Measurements from ENCODE around the gene FASTKD2. TPM values are rescaled to one million over a fixed set of nuclear protein-coding genes. Genes with fewer than 3 reads are reported as not detected.
A peak's percentile ranks its signal among the peaks of the same experiment; 100 is the strongest.

FASTKD2 gene
- 10 to 100 TPM; 14.2 to 19.4 (median 18.5) TPM for polyA plus RNA-seq

DNA sequence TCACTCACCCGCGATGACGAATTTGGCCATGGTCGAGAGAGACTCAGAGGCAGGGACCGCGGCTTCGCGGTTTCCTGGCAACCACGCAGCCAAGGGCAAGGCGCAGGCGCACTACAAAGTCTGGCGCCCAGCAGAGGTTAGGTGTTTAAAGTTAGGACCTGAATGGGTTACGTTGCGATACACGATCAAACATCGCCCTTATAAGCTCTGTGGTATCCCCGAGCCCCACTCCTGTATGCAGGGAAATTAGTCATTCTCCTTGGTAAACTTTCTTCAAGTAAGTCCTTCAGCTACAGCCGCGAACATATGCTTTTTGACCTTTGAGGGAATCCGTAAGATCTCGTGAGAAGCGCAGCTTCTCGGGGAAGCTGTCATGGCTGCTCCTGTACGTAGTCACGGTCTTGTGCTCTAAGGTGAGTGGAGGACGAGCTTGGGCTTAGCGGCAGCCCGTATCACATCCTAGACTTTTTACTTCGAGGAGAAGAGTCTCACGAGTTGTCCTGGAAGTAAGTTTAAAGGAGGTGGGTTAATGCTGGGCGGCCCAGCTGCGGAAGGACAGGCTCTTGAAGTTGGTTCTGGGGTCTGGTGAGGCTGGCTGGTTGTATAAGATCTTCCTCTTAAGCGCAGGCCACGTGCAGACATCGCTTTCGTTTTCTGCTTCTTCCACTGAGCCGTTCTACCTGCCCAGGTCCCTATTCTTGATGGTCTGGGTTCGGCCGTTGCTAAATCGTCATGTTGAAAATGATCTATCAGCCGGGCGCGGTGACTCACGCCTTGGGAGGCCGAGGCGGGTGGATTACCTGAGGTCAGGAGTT lies at the start of gene FASTKD2, which contains the start of gene MDH1B:
Gene FASTKD2 (plus strand): TSS at position 365 of the 815 bp plus-strand sequence. CDS start 1,088 bp downstream, outside the sequence.
Gene MDH1B (minus strand): TSS at position 87 of the 815 bp plus-strand sequence. CDS start 57 bp downstream, at position 30.
- Mint-ChIP-seq H3K9me3 (no peaks in the 10 kb centered on the region), H3K36me3 (peaks cover 4 to 13% (median 5%) of the 10 kb centered on the region in 3 donors), H3K27me3 (ENCODE audit: low read depth in 3 of 3) (peaks cover 5 to 14% (median 9%) of the 10 kb centered on the region in 3 donors), H3K4me3 (peak within 1 kb of the TSS; percentile 94 to 98 (median 95)), H3K4me1 (peaks cover 27 to 40% of the 10 kb centered on the region in 2 donors), H3K27ac (peak within 1 kb of the TSS in 5 of 6 donors; percentile 97 to 98 (median 98))
- peak; percentile 91 for DNase-seq

DNA sequence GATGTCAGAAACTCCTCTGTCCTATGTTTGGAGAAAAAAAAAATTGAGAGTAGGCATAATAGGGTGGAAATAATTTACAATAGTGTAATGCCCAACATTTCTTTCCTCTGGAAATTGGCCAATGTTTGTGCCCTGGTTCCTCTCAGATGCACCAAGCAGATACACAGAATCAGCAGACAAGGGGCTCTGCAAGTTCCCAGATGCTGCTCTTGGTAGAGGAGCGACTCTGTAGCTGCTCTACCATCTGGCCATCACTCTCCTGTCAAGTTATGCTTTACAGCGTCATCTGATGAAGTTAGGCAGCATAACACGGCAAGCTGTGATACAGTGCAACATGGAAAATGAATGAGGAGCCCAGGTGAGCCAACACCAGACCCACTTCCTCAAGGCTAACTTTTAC lies 48.8 kb upstream of the FASTKD2 start:
- DNase-seq: no peak
- H3K4me3 Mint-ChIP-seq: no peak overlapping the region
- peaks cover 2 to 16% (median 2%) of the 10 kb centered on the region in 3 donors for H3K27me3 Mint-ChIP-seq (ENCODE audit: low read depth in 3 of 3)
- H3K27ac Mint-ChIP-seq: no peak overlapping the region
- H3K4me1 Mint-ChIP-seq: no peaks in the 10 kb centered on the region
- H3K36me3 Mint-ChIP-seq: peaks cover 0 to 4% (median 0%) of the 10 kb centered on the region in 3 donors
- H3K9me3 Mint-ChIP-seq: no peaks in the 10 kb centered on the region

DNA sequence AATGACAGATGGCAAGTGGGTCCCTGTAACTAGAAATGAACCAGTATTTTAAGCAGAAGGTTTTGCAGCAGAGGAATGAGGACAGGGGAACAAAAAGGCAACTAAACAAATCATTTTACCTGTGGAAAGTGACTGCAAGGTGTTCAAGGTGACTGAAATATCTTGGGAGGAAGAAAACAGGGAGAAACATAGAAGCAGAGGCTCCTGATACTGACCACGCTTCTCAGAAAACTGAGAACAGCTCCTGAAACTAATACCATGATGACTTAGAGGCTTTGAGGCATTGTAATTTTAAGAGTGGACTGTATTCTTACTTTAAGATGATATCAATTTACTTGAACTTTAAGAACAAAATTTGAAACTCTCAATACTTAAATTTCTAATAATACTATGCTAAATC lies 47.1 kb upstream of the FASTKD2 start, which contains the start of gene DYTN:
Gene DYTN (minus strand): TSS at position 101 of the 400 bp plus-strand sequence. CDS start 117 bp downstream, outside the sequence.
- DNase-seq: no peak
- Mint-ChIP-seq H3K4me3 (no peak within 1 kb of the TSS), H3K9me3 (no peaks in the 10 kb centered on the region), H3K4me1 (no peaks in the 10 kb centered on the region), H3K36me3 (peaks cover 0 to 4% (median 0%) of the 10 kb centered on the region in 3 donors), H3K27me3 (ENCODE audit: low read depth in 3 of 3) (peaks cover 2 to 17% (median 2%) of the 10 kb centered on the region in 3 donors), H3K27ac (no peak within 1 kb of the TSS)

DNA sequence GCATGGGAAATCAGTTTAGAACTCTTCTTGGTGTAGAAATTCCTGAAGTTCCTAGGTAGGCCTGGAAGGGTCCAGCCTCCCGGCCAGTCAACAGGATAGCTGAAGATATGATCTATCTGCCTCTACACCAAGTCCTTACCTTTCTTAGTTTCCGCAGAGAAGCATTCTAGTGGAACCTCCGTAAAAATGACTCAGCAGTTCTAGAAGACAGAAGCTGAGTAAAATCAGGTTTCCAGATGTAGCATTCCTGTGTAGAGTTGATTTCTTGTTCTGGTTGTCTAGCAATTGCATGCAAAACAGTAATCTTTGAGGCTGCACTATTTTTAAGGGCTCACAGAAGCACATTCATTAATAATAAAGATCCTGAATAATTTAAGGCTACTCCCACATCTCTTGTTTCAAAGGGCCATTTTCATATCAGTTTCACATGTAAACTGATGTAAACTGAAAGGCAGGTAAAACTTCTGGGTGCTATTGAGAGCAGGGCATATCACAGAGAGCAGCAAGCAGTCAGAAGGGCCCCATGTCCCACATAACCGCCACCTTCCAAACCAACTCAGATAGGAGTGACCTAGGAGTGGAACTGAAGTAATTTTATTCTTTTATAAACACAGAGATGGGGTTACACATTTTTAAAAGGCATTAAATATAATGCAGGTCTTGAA lies 44.0 kb upstream of the FASTKD2 start:
- Mint-ChIP-seq H3K4me3 (no peak overlapping the region), H3K27me3 (ENCODE audit: low read depth in 3 of 3) (peaks cover 2 to 14% (median 6%) of the 10 kb centered on the region in 3 donors), H3K27ac (no peak overlapping the region), H3K4me1 (no peaks in the 10 kb centered on the region), H3K36me3 (no peaks in the 10 kb centered on the region), H3K9me3 (no peaks in the 10 kb centered on the region)
- DNase-seq: no peak

DNA sequence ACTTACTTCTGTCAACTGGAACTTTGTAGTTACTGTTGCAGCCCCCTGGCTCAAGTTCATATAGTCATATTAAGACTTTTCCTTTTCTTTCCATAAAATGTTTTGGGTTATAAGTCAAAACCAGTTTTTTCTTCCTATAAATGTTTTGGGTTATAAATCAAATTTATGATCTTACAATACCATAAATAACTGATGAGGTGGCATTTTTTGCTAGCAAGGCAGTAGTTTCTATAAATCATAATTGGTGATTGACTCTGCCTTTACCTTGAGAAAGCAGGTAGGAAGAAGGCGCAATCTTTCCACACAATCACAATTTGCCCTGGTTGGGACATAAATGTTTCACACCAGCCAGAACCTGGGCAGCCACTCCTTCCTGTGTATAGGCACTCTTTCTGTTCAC lies 42.1 kb upstream of the FASTKD2 start:
- Mint-ChIP-seq H3K4me3 (no peak overlapping the region), H3K36me3 (no peaks in the 10 kb centered on the region), H3K4me1 (no peaks in the 10 kb centered on the region), H3K27ac (no peak overlapping the region), H3K27me3 (ENCODE audit: low read depth in 3 of 3) (peaks cover 2 to 11% (median 4%) of the 10 kb centered on the region in 3 donors), H3K9me3 (no peaks in the 10 kb centered on the region)
- DNase-seq: no peak

DNA sequence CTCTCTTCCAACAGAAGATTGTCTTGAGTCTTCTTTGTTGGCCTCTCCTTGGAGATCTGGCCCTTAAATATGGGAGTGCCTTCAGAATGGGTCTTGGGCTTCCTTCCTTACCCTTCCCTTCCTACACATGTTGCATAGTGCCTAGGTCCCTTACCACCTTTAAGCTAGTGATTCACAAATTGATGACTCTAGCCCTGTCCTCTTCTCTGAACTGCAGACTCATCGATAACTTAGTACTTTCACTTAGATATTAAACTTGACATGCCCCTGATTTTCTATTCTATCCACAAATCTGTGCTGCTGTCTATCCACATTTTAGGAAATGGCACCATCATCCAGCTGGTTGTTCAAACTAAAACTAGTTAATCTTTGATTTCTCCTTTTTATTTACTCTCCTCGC lies 38.1 kb upstream of the FASTKD2 start:
- DNase-seq: no peak
- H3K27me3 Mint-ChIP-seq (ENCODE audit: low read depth in 3 of 3): peaks cover 0 to 6% (median 4%) of the 10 kb centered on the region in 3 donors
- H3K9me3 Mint-ChIP-seq: no peaks in the 10 kb centered on the region
- H3K4me3 Mint-ChIP-seq: no peak overlapping the region
- no peaks in the 10 kb centered on the region for H3K36me3 Mint-ChIP-seq
- no peaks in the 10 kb centered on the region for H3K4me1 Mint-ChIP-seq
- no peak overlapping the region for H3K27ac Mint-ChIP-seq

DNA sequence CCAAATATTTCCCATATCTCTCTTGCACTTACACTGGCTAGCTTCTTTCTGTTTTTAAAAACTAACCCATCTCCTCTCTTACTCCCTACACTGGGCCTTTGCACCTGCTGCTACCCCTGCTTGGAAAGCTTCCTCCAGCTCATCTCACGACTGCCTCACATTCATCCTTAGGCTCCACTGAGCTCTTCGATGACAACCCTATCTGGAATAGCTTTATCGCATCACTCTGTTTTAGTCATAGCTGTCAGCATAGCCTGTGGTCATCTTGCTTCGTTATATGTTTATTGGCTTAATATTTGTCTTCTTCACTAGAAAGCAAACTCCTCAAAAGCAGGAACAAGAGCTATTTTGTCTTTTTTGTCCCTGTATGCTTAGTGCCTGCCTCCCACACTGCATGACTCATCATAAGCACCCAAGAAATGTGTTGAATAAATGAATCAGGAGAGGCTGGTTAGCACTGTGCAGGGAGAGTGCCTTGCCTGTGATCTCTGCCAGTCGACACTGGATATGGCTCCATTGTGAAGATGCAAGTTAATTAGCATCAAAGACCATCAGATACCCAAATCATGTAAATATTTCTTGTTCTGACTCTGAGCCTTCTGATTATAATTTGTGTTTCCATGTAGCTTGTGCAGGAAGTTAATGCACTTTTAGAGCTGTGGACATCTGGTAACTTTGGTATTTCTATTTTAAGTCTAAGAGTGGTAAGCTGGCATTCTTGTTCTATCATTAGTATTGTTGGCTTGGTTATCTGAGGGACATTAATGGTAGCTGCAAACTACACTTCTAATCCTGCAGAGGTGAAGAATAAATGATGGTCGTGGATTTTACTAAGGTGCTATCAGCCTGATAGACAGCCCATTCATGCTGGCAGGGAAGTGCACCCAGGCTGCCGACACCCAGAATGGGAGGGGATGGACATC lies 36.9 kb upstream of the FASTKD2 start:
- Mint-ChIP-seq H3K4me3 (no peak overlapping the region), H3K27me3 (ENCODE audit: low read depth in 3 of 3) (peaks cover 1 to 6% (median 4%) of the 10 kb centered on the region in 3 donors), H3K27ac (no peak overlapping the region), H3K4me1 (no peaks in the 10 kb centered on the region), H3K9me3 (peaks cover 0 to 3% (median 0%) of the 10 kb centered on the region in 6 donors), H3K36me3 (no peaks in the 10 kb centered on the region)
- DNase-seq: no peak

DNA sequence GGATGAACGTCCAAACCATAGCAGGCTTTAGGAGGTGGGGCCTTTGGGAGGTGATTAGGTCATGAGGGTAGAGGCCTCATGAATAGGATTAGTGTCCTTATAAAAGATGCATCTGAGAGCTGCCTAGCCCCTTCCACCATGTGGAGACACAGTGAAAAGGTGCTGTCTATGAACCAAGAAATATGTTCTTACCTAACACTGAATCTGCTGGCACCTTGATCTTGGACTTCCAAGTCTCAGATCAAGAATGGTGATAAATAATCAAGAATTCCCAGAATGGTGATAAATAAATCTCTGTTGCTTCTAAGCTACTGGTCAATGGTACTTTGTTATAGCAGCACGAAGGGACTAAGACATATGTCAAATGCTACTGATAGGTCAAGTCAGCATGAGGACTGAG lies 32.1 kb upstream of the FASTKD2 start:
- peaks cover 0 to 3% (median 0%) of the 10 kb centered on the region in 6 donors for H3K9me3 Mint-ChIP-seq

DNA sequence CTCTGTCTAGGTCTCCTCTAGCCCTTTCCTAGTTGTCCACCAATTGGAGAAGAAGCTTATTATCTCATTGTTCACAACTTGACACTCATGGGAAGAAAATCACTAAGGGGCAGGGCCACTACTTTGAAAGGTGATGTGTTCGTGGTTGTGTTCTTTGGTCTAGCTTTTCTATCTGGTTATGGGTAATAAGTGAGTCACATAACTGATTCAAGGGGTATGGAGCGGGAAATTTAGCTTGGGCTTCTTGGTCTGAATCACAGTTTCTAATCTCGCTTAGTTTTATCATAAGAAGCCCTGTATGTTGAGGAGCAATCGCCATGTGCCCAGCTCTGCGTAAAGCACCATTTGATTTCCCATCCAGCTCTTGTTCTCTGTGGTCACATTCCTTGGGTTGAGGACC lies 28.5 kb upstream of the FASTKD2 start:
- no peak overlapping the region for H3K4me3 Mint-ChIP-seq
- no peak overlapping the region for H3K27ac Mint-ChIP-seq
- peaks cover 0 to 3% (median 0%) of the 10 kb centered on the region in 6 donors for H3K9me3 Mint-ChIP-seq

More for the DNA sequence above, 32.1 kb upstream of the FASTKD2 start:
- H3K27me3 Mint-ChIP-seq (ENCODE audit: low read depth in 3 of 3): peaks cover 0 to 8% (median 3%) of the 10 kb centered on the region in 3 donors
- H3K27ac Mint-ChIP-seq: no peak overlapping the region
- no peak overlapping the region for H3K4me3 Mint-ChIP-seq
- H3K36me3 Mint-ChIP-seq: no peaks in the 10 kb centered on the region
- DNase-seq: no peak
- H3K4me1 Mint-ChIP-seq: no peaks in the 10 kb centered on the region

DNA sequence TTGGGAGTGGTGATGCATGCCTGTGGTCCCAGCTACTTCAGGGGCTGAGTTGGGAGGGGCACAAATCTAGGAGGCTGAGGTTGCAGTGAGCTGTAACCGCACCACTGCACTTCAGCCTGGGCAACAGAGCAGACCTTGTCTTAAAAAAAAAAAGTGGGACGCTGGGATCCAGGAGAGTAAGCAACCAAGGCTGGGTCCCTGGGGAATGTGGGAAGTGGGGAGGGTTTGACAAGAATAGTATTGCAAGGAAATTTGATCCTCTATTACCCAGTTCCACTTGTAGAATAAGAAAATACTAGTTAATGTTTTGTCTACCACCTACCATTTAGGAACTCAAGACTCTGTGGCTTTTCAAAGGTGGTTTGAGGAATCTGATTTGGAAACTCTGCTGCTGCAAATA lies 26.1 kb upstream of the FASTKD2 start:
- no peak overlapping the region for H3K4me3 Mint-ChIP-seq
- DNase-seq: no peak

More for the DNA sequence above, 28.5 kb upstream of the FASTKD2 start:
- peaks cover 2 to 10% (median 7%) of the 10 kb centered on the region in 3 donors for H3K27me3 Mint-ChIP-seq (ENCODE audit: low read depth in 3 of 3)
- no peaks in the 10 kb centered on the region for H3K36me3 Mint-ChIP-seq
- H3K4me1 Mint-ChIP-seq: no peaks in the 10 kb centered on the region
- no peak for DNase-seq

DNA sequence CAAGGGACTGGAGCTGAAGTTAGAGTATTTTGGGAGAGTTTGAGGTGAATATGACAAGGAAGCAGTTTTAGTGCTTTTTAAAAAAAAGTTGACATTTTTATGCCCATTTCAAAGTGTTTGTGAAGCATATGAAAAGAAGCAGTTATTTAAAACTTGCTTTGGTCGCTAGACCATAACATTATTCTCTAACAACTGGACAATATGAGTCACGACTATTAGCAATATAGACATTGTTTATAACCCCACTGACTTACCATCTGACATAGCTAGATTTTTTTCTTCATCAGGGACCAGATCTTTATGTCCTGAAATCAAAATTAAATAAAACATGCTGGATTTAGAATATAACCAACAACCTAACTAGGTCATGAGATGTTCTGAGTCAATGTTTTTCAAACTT lies 24.6 kb upstream of the FASTKD2 start:
- Mint-ChIP-seq H3K4me1 (no peaks in the 10 kb centered on the region), H3K27ac (no peak overlapping the region), H3K4me3 (no peak overlapping the region), H3K36me3 (no peaks in the 10 kb centered on the region), H3K27me3 (ENCODE audit: low read depth in 3 of 3) (peaks cover 4 to 8% (median 8%) of the 10 kb centered on the region in 3 donors), H3K9me3 (no peaks in the 10 kb centered on the region)
- no peak for DNase-seq

More for the DNA sequence above, 26.1 kb upstream of the FASTKD2 start:
- no peaks in the 10 kb centered on the region for H3K36me3 Mint-ChIP-seq
- no peaks in the 10 kb centered on the region for H3K9me3 Mint-ChIP-seq
- peaks cover 4 to 12% (median 8%) of the 10 kb centered on the region in 3 donors for H3K27me3 Mint-ChIP-seq (ENCODE audit: low read depth in 3 of 3)
- H3K4me1 Mint-ChIP-seq: no peaks in the 10 kb centered on the region
- H3K27ac Mint-ChIP-seq: no peak overlapping the region

DNA sequence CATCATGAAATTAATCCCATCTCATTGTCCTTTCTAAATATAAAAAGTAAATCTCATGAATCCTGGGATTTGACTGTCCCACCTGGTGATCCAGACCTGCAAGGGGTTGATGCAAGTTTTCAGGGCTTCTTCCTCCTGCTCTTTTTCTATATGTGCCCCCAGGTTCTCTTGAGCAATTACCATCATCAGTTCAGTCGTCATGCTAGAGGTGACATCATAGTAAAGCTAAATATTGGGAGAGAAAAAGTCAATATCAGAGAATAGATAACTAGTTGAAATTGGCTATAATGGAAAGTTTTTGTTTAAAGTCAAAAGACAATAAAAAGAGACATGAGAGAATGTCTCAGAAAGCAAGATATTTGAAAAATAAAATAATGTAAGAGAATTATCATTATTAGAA lies 8.6 kb upstream of the FASTKD2 start:
- DNase-seq: no peak
- Mint-ChIP-seq H3K9me3 (no peaks in the 10 kb centered on the region), H3K4me3 (no peak overlapping the region), H3K27me3 (ENCODE audit: low read depth in 3 of 3) (peaks cover 2 to 4% (median 2%) of the 10 kb centered on the region in 3 donors), H3K36me3 (no peaks in the 10 kb centered on the region), H3K27ac (no peak overlapping the region), H3K4me1 (no peaks in the 10 kb centered on the region)

DNA sequence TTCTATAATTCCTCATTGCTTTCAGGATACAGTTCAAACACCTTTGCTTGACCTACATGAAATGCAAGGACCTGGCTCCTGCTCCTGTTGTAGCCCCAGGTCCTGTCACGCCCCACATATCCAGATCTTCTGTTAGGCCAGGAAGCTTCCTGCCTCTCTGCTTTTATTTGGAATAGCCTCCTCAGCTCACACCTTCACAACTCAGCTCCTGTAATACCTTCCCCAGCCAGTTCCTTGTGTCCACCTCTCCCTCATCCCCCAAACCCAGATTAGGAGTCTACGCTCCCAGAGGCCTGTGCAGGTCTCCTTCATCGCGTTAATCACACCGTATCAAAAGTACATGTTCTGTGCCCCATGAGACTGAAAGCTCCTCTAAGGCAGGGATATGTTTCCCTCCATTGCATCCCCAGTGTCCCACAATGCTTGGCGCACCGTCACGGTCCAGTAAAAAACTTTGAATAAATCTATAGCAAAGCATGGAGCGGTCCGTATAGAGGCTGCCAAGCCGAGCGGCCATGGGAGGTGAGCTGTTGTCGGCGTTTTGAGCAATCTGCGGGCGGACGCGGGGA lies 649 bp upstream of the FASTKD2 start:
- Mint-ChIP-seq H3K27me3 (ENCODE audit: low read depth in 3 of 3) (peaks cover 5 to 14% (median 9%) of the 10 kb centered on the region in 3 donors), H3K9me3 (no peaks in the 10 kb centered on the region), H3K27ac (peak overlapping the region in 5 of 6 donors; percentile 97 to 98 (median 98)), H3K4me3 (peak overlapping the region; percentile 94 to 98 (median 95)), H3K4me1 (peaks cover 27 to 38% of the 10 kb centered on the region in 2 donors), H3K36me3 (peaks cover 4 to 9% (median 5%) of the 10 kb centered on the region in 3 donors)
- DNase-seq: no peak

Data from immature natural killer cell (primary cell).